Cardiac fibroblast (primary cell): Measurements from ENCODE around the gene LMBR1.

Experiments
- DNase-seq, 2 donors: peaks; one replicate each; pipeline versions ENCODE4 v3.0.0 to v3.0.0-alpha.2; 2010; ENCODE audit warnings: low read depth in 2 of 2
- H3K4me3 ChIP-seq, 2 donors: replicated peaks in 1 of 2; 1 replicate in 1 of 2; 2 replicates in 1 of 2; pipeline ENCODE4 v1.5.1; 2011; ENCODE audit warnings: low read depth in 2 of 2, low read length in 2 of 2, mild to moderate bottlenecking in 2 of 2, moderate library complexity in 1 of 2
- TF ChIP-seq, protein P1 (sequence below): IDR thresholded peaks from one replicate; pipeline ENCODE4 v1.5.1; 2011; ENCODE audit warnings: low read depth, mild to moderate bottlenecking, low read length, inconsistent platforms

LMBR1 gene

GRCh38 chr7:156792611-156793010 lies 100.4 kb downstream of the LMBR1 start:
- TF ChIP-seq, protein P1, sequence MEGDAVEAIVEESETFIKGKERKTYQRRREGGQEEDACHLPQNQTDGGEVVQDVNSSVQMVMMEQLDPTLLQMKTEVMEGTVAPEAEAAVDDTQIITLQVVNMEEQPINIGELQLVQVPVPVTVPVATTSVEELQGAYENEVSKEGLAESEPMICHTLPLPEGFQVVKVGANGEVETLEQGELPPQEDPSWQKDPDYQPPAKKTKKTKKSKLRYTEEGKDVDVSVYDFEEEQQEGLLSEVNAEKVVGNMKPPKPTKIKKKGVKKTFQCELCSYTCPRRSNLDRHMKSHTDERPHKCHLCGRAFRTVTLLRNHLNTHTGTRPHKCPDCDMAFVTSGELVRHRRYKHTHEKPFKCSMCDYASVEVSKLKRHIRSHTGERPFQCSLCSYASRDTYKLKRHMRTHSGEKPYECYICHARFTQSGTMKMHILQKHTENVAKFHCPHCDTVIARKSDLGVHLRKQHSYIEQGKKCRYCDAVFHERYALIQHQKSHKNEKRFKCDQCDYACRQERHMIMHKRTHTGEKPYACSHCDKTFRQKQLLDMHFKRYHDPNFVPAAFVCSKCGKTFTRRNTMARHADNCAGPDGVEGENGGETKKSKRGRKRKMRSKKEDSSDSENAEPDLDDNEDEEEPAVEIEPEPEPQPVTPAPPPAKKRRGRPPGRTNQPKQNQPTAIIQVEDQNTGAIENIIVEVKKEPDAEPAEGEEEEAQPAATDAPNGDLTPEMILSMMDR = no peak
- no peak overlapping the region for H3K4me3 ChIP-seq
- no peak for DNase-seq

GRCh38 chr7:156791241-156791640 lies 101.7 kb downstream of the LMBR1 start:
- H3K4me3 ChIP-seq = no peak overlapping the region
- TF ChIP-seq, protein P1 = no peak
- DNase-seq = no peak

DNA sequence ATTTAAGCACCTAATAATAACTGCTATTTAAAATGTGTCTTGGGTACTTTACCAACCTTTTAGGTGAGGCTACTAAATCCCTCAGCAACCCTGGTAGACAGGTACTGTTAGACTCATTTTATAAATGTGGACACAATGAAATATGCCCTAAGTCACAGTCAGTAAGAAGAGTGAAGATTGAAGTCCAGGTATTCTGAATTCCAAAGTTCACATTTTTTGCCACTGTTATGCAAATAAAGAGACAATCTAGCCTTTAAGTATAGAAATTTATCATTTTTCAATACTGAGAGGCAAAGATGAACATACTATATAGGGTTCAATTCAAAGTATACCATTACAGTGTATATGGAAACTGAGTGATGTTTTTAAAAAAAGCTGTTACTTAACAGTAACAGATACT lies 102.7 kb downstream of the LMBR1 start:
- no peak overlapping the region for H3K4me3 ChIP-seq
- TF ChIP-seq, protein P1 = no peak
- no peak for DNase-seq

GRCh38 chr7:156785998-156786543 lies 106.9 kb downstream of the LMBR1 start:
- no peak overlapping the region for H3K4me3 ChIP-seq
- TF ChIP-seq, protein P1 = no peak
- DNase-seq = no peak

DNA sequence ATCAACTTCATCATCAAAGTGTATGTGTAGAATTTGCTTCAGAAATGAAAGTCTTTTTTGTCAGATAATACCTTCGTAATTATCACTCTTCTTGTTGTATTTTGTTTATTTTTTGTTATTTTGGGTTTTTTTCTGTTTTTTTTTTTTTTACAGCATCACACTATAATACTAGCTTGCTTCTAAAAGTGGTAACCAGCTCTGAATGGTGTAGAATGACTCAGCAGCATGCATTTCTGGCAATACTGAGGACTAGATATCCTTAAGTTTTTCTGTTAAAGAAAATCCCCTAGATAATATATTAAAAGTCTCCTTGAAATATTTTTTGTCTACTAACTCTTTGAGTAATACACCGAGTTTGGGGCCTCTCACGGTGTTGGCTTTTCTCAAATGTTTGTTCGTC lies 109.1 kb downstream of the LMBR1 start:
- H3K4me3 ChIP-seq = no peak overlapping the region
- TF ChIP-seq, protein P1 = no peak
- peak in 1 of 2 donors; percentile 16 for DNase-seq

DNA sequence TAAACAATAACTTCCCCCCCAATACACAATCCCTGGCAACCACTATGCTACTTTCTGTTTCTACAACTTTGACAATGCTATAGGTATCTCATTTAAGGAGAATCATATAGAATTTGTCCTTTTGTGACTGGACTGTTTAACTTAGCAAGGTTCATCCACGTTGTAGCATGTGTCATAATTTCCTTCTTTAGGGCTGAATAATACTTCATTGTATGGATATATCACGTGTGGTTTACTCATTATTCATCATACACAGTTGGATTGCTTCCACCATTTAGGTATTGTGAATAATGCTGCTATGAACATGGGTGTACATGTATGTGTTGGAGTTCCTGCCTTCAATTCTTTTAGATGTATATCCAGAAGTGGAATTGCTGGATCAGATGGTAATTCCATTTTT lies 111.0 kb downstream of the LMBR1 start:
- DNase-seq = no peak
- H3K4me3 ChIP-seq = no peak overlapping the region
- TF ChIP-seq, protein P1 = no peak
